Skeletal muscle tissue (tissue), 4 donors: ENCODE results near the gene GRM1. TPM values are rescaled to one million over a fixed set of nuclear protein-coding genes. Genes with fewer than 3 reads are reported as not detected.

Experiments used
- H3K27ac ChIP-seq: one replicate; pipeline ENCODE4 v1.7.0; 2013; ENCODE audit warnings: mild to moderate bottlenecking, low read depth, low read length, inconsistent platforms
- H3K27me3 ChIP-seq, 3 donors: one replicate each; pipeline ENCODE4 v1.7.0; 2013; ENCODE audit warnings: low read length in 3 of 3; ENCODE audit not compliant: control insufficient read depth in 3 of 3, insufficient read depth in 3 of 3
- H3K36me3 ChIP-seq, 3 donors: one replicate each; pipeline ENCODE4 v1.7.0; 2013; ENCODE audit warnings: low read length in 3 of 3; ENCODE audit not compliant: control insufficient read depth in 3 of 3, insufficient read depth in 3 of 3
- H3K4me1 ChIP-seq, 3 donors: one replicate each; pipeline ENCODE4 v1.7.0; 2013; ENCODE audit warnings: low read length in 3 of 3, mild to moderate bottlenecking in 3 of 3; ENCODE audit not compliant: control insufficient read depth in 3 of 3, insufficient read depth in 3 of 3
- H3K4me3 ChIP-seq, 3 donors: one replicate each; pipeline ENCODE4 v1.7.0; 2013; ENCODE audit warnings: low read length in 3 of 3
- H3K9ac ChIP-seq, 3 donors: one replicate each; pipeline ENCODE4 v1.7.0; 2013; ENCODE audit warnings: low read length in 3 of 3, mild to moderate bottlenecking in 3 of 3, moderate library complexity in 2 of 3, low read depth in 1 of 3
- H3K9me3 ChIP-seq, 3 donors: one replicate each; pipeline ENCODE4 v1.7.0; 2013; ENCODE audit warnings: low read length in 3 of 3; ENCODE audit not compliant: control insufficient read depth in 3 of 3
- total RNA-seq: library from RNA; depleted of rRNA; stranded (reverse); fragments of >200 nt; gene quantifications from one replicate; pipeline ENCODE4 v1.2.3, GENCODE V29; 2014
- donor health status: Osteomylitis.

The GRM1 gene
- total RNA-seq, 1 donor from 2014 or later: under 0.01 TPM

- Histone ChIP-seq H3K27ac (no peak overlapping the region), H3K4me1 (no peaks in the 10 kb centered on the region), H3K9me3 (no peaks in the 10 kb centered on the region), H3K27me3 (no peaks in the 10 kb centered on the region), H3K36me3 (no peaks in the 10 kb centered on the region), H3K4me3 (no peak overlapping the region), H3K9ac (no peak overlapping the region)
Measured at GRCh38 chr6:146351018-146351417, 322.2 kb downstream of the GRM1 start.

- no peak overlapping the region for H3K4me3 ChIP-seq
- H3K27ac ChIP-seq: no peak overlapping the region
- no peaks in the 10 kb centered on the region for H3K27me3 ChIP-seq
- H3K4me1 ChIP-seq: no peaks in the 10 kb centered on the region
- H3K9ac ChIP-seq: no peak overlapping the region
- H3K9me3 ChIP-seq: no peaks in the 10 kb centered on the region
- no peaks in the 10 kb centered on the region for H3K36me3 ChIP-seq
Measured at GRCh38 chr6:146352163-146352562, 323.3 kb downstream of the GRM1 start.

GRCh38 chr6:146354451-146354850 lies 325.6 kb downstream of the GRM1 start:
- no peak overlapping the region for H3K4me3 ChIP-seq
- H3K27ac ChIP-seq: no peak overlapping the region
- H3K4me1 ChIP-seq: no peaks in the 10 kb centered on the region
- no peaks in the 10 kb centered on the region for H3K36me3 ChIP-seq
- H3K9me3 ChIP-seq: no peaks in the 10 kb centered on the region
- no peak overlapping the region for H3K9ac ChIP-seq
- H3K27me3 ChIP-seq: no peaks in the 10 kb centered on the region

- Histone ChIP-seq H3K4me1 (no peaks in the 10 kb centered on the region), H3K27me3 (no peaks in the 10 kb centered on the region), H3K4me3 (no peak overlapping the region)
Measured at GRCh38 chr6:146355521-146356100, 326.7 kb downstream of the GRM1 start.

GRCh38 chr6:146357578-146358430 lies 328.9 kb downstream of the GRM1 start:
- no peaks in the 10 kb centered on the region for H3K36me3 ChIP-seq
- no peaks in the 10 kb centered on the region for H3K27me3 ChIP-seq
- H3K4me1 ChIP-seq: no peaks in the 10 kb centered on the region
- H3K4me3 ChIP-seq: no peak overlapping the region
- peak overlapping the region; percentile 31 for H3K27ac ChIP-seq
- no peaks in the 10 kb centered on the region for H3K9me3 ChIP-seq
- no peak overlapping the region for H3K9ac ChIP-seq

More at GRCh38 chr6:146355521-146356100, 326.7 kb downstream of the GRM1 start:
- Histone ChIP-seq H3K9ac (no peak overlapping the region), H3K27ac (no peak overlapping the region), H3K36me3 (no peaks in the 10 kb centered on the region), H3K9me3 (no peaks in the 10 kb centered on the region)

- H3K27ac ChIP-seq: peak overlapping the region; percentile 31
- no peaks in the 10 kb centered on the region for H3K36me3 ChIP-seq
- H3K4me3 ChIP-seq: no peak overlapping the region
Measured at GRCh38 chr6:146358431-146359046, 329.7 kb downstream of the GRM1 start.

GRCh38 chr6:146359131-146359530 lies 330.3 kb downstream of the GRM1 start:
- Histone ChIP-seq H3K4me1 (no peaks in the 10 kb centered on the region), H3K9ac (no peak overlapping the region), H3K27me3 (no peaks in the 10 kb centered on the region), H3K27ac (no peak overlapping the region), H3K9me3 (no peaks in the 10 kb centered on the region), H3K36me3 (no peaks in the 10 kb centered on the region), H3K4me3 (no peak overlapping the region)

More at GRCh38 chr6:146358431-146359046, 329.7 kb downstream of the GRM1 start:
- Histone ChIP-seq H3K27me3 (no peaks in the 10 kb centered on the region), H3K9me3 (no peaks in the 10 kb centered on the region), H3K4me1 (no peaks in the 10 kb centered on the region), H3K9ac (no peak overlapping the region)

- no peak overlapping the region for H3K27ac ChIP-seq
- H3K4me1 ChIP-seq: no peaks in the 10 kb centered on the region
Measured at GRCh38 chr6:146361128-146361924, 332.5 kb downstream of the GRM1 start.

GRCh38 chr6:146363838-146364607 lies 335.2 kb downstream of the GRM1 start:
- no peak overlapping the region for H3K9ac ChIP-seq
- H3K4me3 ChIP-seq: no peak overlapping the region
- no peaks in the 10 kb centered on the region for H3K27me3 ChIP-seq
- no peak overlapping the region for H3K27ac ChIP-seq
- no peaks in the 10 kb centered on the region for H3K36me3 ChIP-seq
- H3K4me1 ChIP-seq: no peaks in the 10 kb centered on the region
- no peaks in the 10 kb centered on the region for H3K9me3 ChIP-seq

More at GRCh38 chr6:146361128-146361924, 332.5 kb downstream of the GRM1 start:
- Histone ChIP-seq H3K4me3 (no peak overlapping the region), H3K36me3 (no peaks in the 10 kb centered on the region), H3K27me3 (no peaks in the 10 kb centered on the region), H3K9ac (no peak overlapping the region), H3K9me3 (no peaks in the 10 kb centered on the region)
